Fibroblast of lung (primary cell): ENCODE measurements around the gene ERVFRD-1. TPM values are rescaled to one million over a fixed set of nuclear protein-coding genes. Genes with fewer than 3 reads are reported as not detected.

Experiments
- DNase-seq, 2 donors: peaks; one replicate each; pipeline versions ENCODE4 v3.0.0 to v3.0.0-alpha.2; 2010; ENCODE audit warnings: low read depth in 2 of 2
- H2AFZ ChIP-seq: 2 replicates; pipeline ENCODE4 v1.5.1; 2012; ENCODE audit warnings: low read length, control low read depth, inconsistent platforms
- H3K27ac ChIP-seq: 2 replicates; pipeline ENCODE4 v1.5.1; 2011; ENCODE audit warnings: low read length, control low read depth; ENCODE audit not compliant: insufficient read depth
- H3K27me3 ChIP-seq: 2 replicates; pipeline ENCODE4 v1.5.1; 2011; ENCODE audit warnings: mild to moderate bottlenecking, low read length; ENCODE audit not compliant: control insufficient read depth, insufficient read depth
- H3K36me3 ChIP-seq: 2 replicates; pipeline ENCODE4 v1.5.1; 2011; ENCODE audit warnings: low read length; ENCODE audit not compliant: control insufficient read depth, insufficient read depth
- H3K4me1 ChIP-seq: 2 replicates; pipeline ENCODE4 v1.5.1; 2011; ENCODE audit warnings: low read length; ENCODE audit not compliant: control insufficient read depth, insufficient read depth; ENCODE audit errors: extremely low read depth
- H3K4me2 ChIP-seq: 2 replicates; pipeline ENCODE4 v1.5.1; 2011; ENCODE audit warnings: low read length, control low read depth; ENCODE audit not compliant: insufficient read depth; ENCODE audit errors: extremely low read depth
- H3K4me3 ChIP-seq, 4 experiments: fragments of 200-600 bp in 1 of 4; sonication (generic) in 1 of 4; replicated peaks in 1 of 4; 2 replicates each; pipeline ENCODE4 v1.5.1; 2011 to 2016; ENCODE audit warnings: low read length in 4 of 4, low read depth in 3 of 4, mild to moderate bottlenecking in 3 of 4, control low read depth in 2 of 4, inconsistent platforms in 1 of 4, mixed read lengths in 1 of 4; ENCODE audit not compliant: insufficient read depth in 1 of 4; ENCODE audit errors: control extremely low read depth in 1 of 4
- H3K79me2 ChIP-seq: 2 replicates; pipeline ENCODE4 v1.5.1; 2012; ENCODE audit warnings: mild to moderate bottlenecking, low read length, inconsistent platforms; ENCODE audit not compliant: control insufficient read depth, insufficient read depth
- H3K9ac ChIP-seq: 2 replicates; pipeline ENCODE4 v1.5.1; 2011; ENCODE audit warnings: mild to moderate bottlenecking, low read length, control low read depth; ENCODE audit not compliant: insufficient read depth
- H3K9me3 ChIP-seq: 2 replicates; pipeline ENCODE4 v1.5.1; 2012; ENCODE audit warnings: low read depth, low read length; ENCODE audit not compliant: control insufficient read depth, insufficient read depth
- H4K20me1 ChIP-seq: 2 replicates; pipeline ENCODE4 v1.5.1; 2011; ENCODE audit warnings: low read length; ENCODE audit not compliant: control insufficient read depth, insufficient read depth; ENCODE audit errors: extremely low read depth
- CTCF ChIP-seq, 2 donors: IDR thresholded peaks in 1 of 2; conservative IDR thresholded peaks in 1 of 2; 1 replicate in 1 of 2; 2 replicates in 1 of 2; pipeline ENCODE4 v1.5.1; 2011 to 2012; ENCODE audit warnings: low read length in 2 of 2, control low read depth in 1 of 2, inconsistent platforms in 1 of 2, low read depth in 1 of 2, mild to moderate bottlenecking in 1 of 2
- EZH2 ChIP-seq: IDR thresholded peaks from 2 replicates; pipeline ENCODE4 v1.5.1; 2012; ENCODE audit warnings: low read length, control low read depth, mild to moderate bottlenecking; ENCODE audit errors: missing control alignments
- polyA plus RNA-seq, 2 donors: library from polyadenylated mRNA; depleted of rRNA in 1 of 2; stranded (reverse) in 1 of 2; unstranded in 1 of 2; fragments of >200 nt; gene quantifications; 2 replicates each; pipeline ENCODE4 v1.2.1, GENCODE V29; 2011 to 2012; ENCODE audit warnings: missing spikeins in 1 of 2
- total RNA-seq: library from RNA; depleted of rRNA; stranded (reverse); fragments of >200 nt; gene quantifications from 2 replicates; pipeline ENCODE4 v1.2.1, GENCODE V29; 2014

Gene ERVFRD-1
- total and polyA plus RNA-seq, 2 donors (not counting 1 experiment from before 2014, with no cell fraction given), result not detected

DNA sequence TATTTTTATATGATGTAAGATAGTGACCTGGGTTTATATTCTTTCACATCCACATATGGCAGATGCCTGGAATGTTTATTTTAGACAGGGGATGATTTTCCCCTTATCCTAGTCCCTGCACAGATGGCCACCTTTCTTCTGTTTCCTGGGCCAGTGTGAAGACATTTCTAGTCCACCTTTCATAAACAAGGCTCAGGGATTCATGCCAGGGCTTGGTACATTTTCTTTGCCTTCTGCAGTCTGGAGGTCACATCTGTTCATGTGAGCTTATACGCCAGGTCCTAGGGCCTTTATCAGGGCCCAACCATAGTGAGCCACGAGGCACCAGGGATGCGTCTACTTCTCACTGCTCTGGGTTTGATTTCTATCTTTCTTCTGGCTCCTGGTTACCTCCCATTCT, 38.0 kb upstream of the ERVFRD-1 start:
- Histone ChIP-seq H3K9me3 (no peaks in the 10 kb centered on the region), H2AFZ (no peak overlapping the region), H3K9ac (no peak overlapping the region), H3K79me2 (no peaks in the 10 kb centered on the region), H3K27me3 (no peaks in the 10 kb centered on the region), H4K20me1 (no peaks in the 10 kb centered on the region), H3K4me1 (no peaks in the 10 kb centered on the region), H3K4me3 (no peak overlapping the region), H3K27ac (no peak overlapping the region), H3K4me2 (no peak overlapping the region), H3K36me3 (no peaks in the 10 kb centered on the region)
- no peak for TF ChIP-seq EZH2
- no peak for TF ChIP-seq CTCF (conservative IDR thresholded peaks at IDR 0.05 in 1 of 2, IDR thresholded peaks at IDR 0.05 in 1 of 2; ENCODE audit: low read depth in 1 of 2, low read length in 2 of 2)
- no peak for DNase-seq

DNA sequence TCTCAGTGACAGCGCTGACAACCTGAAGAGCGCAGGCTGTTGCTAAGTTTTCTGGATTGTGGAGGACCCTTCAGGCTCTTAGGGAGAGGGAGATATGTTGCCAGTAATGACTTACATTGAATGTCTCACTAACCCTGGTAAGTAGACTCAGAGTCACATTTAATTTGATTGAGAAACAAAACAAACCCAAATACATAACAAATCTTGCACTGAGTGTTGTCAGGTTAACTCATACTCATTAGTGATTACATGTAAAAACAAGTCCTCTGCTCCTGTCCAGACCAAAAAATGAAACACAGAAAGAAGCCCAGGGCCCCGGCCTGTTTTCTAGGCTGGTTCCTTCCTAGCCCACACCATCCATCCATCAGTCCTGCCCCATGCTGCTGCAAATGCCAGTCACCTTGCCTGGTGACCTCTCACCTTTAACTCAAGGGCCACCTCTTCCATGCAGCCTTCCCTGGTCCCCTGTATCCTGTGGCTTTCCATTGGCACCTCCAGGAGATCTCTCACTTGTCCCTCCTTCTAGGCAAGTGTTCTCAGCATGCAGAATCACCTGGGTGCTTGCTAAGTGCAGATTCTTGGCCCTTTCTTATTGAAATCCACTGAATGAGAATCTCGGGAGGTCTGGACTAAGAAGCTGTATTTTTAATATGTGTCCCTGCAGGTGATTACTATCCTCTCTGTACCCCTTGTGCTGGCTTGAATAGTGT, 34.7 kb upstream of the ERVFRD-1 start:
- TF ChIP-seq CTCF (conservative IDR thresholded peaks at IDR 0.05 in 1 of 2, IDR thresholded peaks at IDR 0.05 in 1 of 2; ENCODE audit: low read depth in 1 of 2, low read length in 2 of 2), result no peak
- TF ChIP-seq EZH2, result no peak
- H2AFZ ChIP-seq, result no peak overlapping the region
- no peaks in the 10 kb centered on the region for H3K27me3 ChIP-seq
- H3K4me1 ChIP-seq, result peaks cover 3% of the 10 kb centered on the region
- H3K4me3 ChIP-seq, result no peak overlapping the region
- H3K36me3 ChIP-seq, result no peaks in the 10 kb centered on the region
- DNase-seq, result no peak
- H3K9ac ChIP-seq, result no peak overlapping the region
- no peak overlapping the region for H3K4me2 ChIP-seq
- H3K79me2 ChIP-seq, result no peaks in the 10 kb centered on the region
- H3K9me3 ChIP-seq, result no peaks in the 10 kb centered on the region
- H4K20me1 ChIP-seq, result no peaks in the 10 kb centered on the region
- H3K27ac ChIP-seq, result no peak overlapping the region

GRCh38 chr6:11144393-11144851, 32.9 kb upstream of the ERVFRD-1 start:
- Histone ChIP-seq H3K27me3 (no peaks in the 10 kb centered on the region), H3K4me1 (peaks cover 3% of the 10 kb centered on the region), H3K79me2 (no peaks in the 10 kb centered on the region), H2AFZ (no peak overlapping the region), H3K4me3 (no peak overlapping the region), H3K4me2 (no peak overlapping the region), H3K9ac (no peak overlapping the region), H3K9me3 (no peaks in the 10 kb centered on the region), H3K36me3 (no peaks in the 10 kb centered on the region), H4K20me1 (no peaks in the 10 kb centered on the region), H3K27ac (no peak overlapping the region)
- TF ChIP-seq EZH2 (no peak), CTCF (conservative IDR thresholded peaks at IDR 0.05 in 1 of 2, IDR thresholded peaks at IDR 0.05 in 1 of 2; ENCODE audit: low read depth in 1 of 2, low read length in 2 of 2) (peak; percentile 93 to 95)
- DNase-seq, result peak; percentile 62 to 74
